AG10803 (cell line): ENCODE results near the gene CLTCL1.
A peak's percentile ranks its signal among the peaks of the same experiment; 100 is the strongest.

Experiments
- DNase-seq: peaks from one replicate; pipeline ENCODE4 v3.0.0; 2010; ENCODE audit warnings: low read depth
- H3K4me3 ChIP-seq: 2 replicates; pipeline ENCODE4 v1.5.1; 2011; ENCODE audit warnings: mild to moderate bottlenecking, low read length, control low read depth
- CTCF ChIP-seq: conservative IDR thresholded peaks from 2 replicates; pipeline ENCODE4 v1.5.1; 2011; ENCODE audit warnings: mild to moderate bottlenecking, low read length, control low read depth, inconsistent platforms

Gene CLTCL1

GRCh38 chr22:19181786-19182471, 109.6 kb downstream of the CLTCL1 start:
- no peak for TF ChIP-seq CTCF
- DNase-seq, result peak; percentile 32
- H3K4me3 ChIP-seq, result no peak overlapping the region

DNA sequence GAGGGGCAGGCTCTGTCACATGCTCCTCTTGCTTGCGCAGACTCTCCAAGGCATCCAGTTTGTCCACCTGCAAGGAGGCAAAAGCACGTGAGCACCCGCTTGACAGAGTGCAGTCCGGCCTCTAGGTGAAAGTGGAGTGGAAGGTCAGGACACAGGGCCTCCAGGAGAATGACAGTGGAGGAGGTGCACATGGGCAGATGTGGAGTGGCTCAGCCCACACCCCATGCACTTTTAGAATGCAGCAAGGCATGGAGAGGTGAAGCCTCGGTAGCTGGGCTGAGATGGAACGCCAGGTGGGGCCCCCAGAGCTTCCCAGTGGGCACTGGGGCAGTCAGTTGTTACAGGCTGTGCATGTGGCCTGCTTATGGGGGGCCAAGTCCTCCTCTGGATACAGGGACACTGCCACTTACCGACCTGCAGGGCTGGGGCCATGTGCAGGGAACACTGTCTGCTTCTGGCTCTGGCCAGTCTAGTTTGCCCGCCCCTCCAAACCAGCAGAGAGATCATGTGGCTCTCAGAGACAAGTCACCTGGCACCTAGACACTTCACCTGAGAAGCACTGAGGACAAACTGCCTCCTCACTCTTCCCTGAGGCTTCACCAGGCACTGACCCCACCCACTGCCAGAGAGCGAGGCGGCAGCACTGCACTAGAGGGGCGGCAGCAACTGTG, 110.6 kb downstream of the CLTCL1 start:
- no peak for DNase-seq
- no peak for TF ChIP-seq CTCF
- no peak overlapping the region for H3K4me3 ChIP-seq

DNA sequence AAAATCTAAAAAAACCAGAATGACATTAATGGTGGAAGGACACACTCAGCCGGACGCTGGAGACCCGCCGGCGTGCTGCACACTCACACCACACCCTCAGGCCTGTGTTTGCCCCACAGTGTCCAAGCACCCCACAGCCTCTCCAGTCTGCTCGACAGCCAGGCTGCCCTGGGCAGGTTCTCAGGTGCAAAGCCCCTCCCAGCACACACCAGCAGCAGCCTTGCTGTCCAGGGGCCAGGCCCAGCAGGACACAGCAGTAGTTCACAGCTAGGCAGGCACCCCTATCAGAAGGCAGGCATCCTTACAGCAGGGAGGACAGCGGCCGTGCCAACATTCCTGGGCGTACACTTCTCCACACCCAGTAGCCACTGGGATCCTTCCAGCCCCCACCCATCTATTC, 111.3 kb downstream of the CLTCL1 start:
- no peak for TF ChIP-seq CTCF
- no peak for DNase-seq
- no peak overlapping the region for H3K4me3 ChIP-seq

- DNase-seq, result peak; percentile 85
- peak; percentile 70 for TF ChIP-seq CTCF
- H3K4me3 ChIP-seq, result peak overlapping the region; percentile 61
These were observed 111.9 kb downstream of the CLTCL1 start for GRCh38 chr22:19179497-19180048.

DNA sequence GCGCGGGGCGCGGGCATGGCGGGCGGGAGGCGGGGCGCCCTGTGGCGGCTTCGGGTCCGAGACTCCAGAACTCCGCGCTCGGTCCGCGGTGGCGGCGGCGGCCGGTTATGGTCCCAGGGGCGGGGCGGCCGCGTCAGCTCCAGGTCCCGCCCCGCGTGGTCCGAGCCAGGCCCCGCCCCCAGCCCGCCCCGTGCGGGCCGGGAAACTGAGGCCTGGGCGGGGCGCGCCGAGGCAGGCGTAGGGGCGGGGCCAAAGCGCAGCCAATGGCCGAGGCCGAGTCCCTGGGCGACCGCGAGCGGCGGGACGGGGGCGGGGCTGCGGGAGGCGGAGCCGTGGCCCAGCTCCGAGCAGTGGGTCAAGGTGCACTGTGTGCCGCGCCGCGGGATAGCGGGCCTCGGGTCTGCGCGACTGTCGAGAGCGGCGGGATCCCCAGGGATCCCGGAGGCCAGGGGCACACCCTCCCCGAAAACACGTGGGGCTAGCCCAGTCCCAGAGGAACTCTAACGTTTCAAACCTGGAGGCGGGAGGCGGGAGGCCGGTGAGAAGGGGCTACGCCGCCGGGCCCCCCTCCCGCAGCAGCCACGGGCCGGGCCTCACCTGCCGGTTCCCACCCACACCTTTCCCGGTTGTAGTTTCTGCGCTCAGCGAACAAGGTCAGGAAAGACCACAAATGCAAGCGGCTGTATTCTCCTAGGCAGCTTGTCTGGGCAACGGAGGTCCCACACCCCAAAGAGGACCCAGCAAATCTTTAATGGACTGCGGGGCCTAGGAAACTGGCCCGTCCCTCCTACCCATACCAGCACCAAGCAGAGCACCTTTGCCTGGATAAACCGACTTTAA, 112.6 kb downstream of the CLTCL1 start, which contains the start of gene SLC25A1:
SLC25A1 (minus strand) TSS at position 80 of the 840 bp plus-strand sequence; CDS start at position 17, 63 bp downstream.
- H3K4me3 ChIP-seq, result peak within 1 kb of the TSS; percentile 67

GRCh38 chr22:19178065-19178656, 113.4 kb downstream of the CLTCL1 start:
- DNase-seq, result no peak
- TF ChIP-seq CTCF, result no peak
- peak overlapping the region; percentile 67 for H3K4me3 ChIP-seq

More for the DNA sequence above, 112.6 kb downstream of the CLTCL1 start, which contains the start of gene SLC25A1:
- no peak for TF ChIP-seq CTCF
- peak; percentile 79 for DNase-seq
